CD4-positive, alpha-beta T cell (primary cell): ENCODE measurements around the gene SCAF1. TPM values are rescaled to one million over a fixed set of nuclear protein-coding genes. Genes with fewer than 3 reads are reported as not detected.

ENCODE experiments used
- ATAC-seq: fragments of 200-7000 bp; cut with Tn5 transposase; one replicate; pipeline ENCODE4 v1.10.0; 2022; ENCODE audit warnings: mild to moderate bottlenecking; ENCODE audit not compliant: poor library complexity
- CTCF ChIA-PET: fragments of 350-600 bp; sonication (Branson Sonifier 250); formaldehyde crosslinking; loops from one replicate; lab custom pipeline; 2021; ENCODE audit warnings: antibody characterized with exemption, inconsistent platforms; lab: Charles Lee
- POLR2A ChIA-PET: fragments of 350-600 bp; sonication (Branson Sonifier 250); formaldehyde crosslinking; loops from one replicate; lab custom pipeline; 2021; ENCODE audit warnings: antibody characterized with exemption, inconsistent platforms; lab: Charles Lee
- DNase-seq, 14 experiments: peaks; one replicate each; pipeline ENCODE4 v3.0.0-alpha.2; 2013 to 2020; ENCODE audit warnings: mixed read lengths in 2 of 14
- H3K27ac ChIP-seq, 2 donors: one replicate each; pipeline versions ENCODE4 v1.5.1 to v1.7.0; 2013; ENCODE audit warnings: low read length in 2 of 2, low read depth in 1 of 2, mild to moderate bottlenecking in 1 of 2
- H3K27me3 ChIP-seq, 2 experiments: 1 replicate in 1 of 2; 2 replicates in 1 of 2; pipeline versions ENCODE4 v1.6.1 to v1.7.0; 2013; ENCODE audit warnings: low read length in 2 of 2, control low read depth in 1 of 2, mild to moderate bottlenecking in 1 of 2, moderate library complexity in 1 of 2; ENCODE audit not compliant: insufficient read depth in 2 of 2, control insufficient read depth in 1 of 2
- H3K36me3 ChIP-seq: one replicate; pipeline ENCODE4 v1.6.1; 2013; ENCODE audit warnings: low read length, control low read depth; ENCODE audit not compliant: insufficient read depth
- H3K4me1 ChIP-seq: one replicate; pipeline ENCODE4 v1.6.1; 2013; ENCODE audit warnings: low read length, control low read depth; ENCODE audit not compliant: insufficient read depth
- H3K4me3 ChIP-seq: one replicate; pipeline ENCODE4 v1.5.1; 2013; ENCODE audit warnings: mild to moderate bottlenecking, low read length, moderate library complexity
- H3K9me3 ChIP-seq, 2 experiments: 1 replicate in 1 of 2; 2 replicates in 1 of 2; pipeline versions ENCODE4 v1.6.1 to v1.7.0; 2013; ENCODE audit warnings: low read length in 2 of 2, mild to moderate bottlenecking in 2 of 2, control low read depth in 1 of 2, moderate library complexity in 1 of 2; ENCODE audit not compliant: control insufficient read depth in 1 of 2, insufficient read depth in 1 of 2
- H3K27ac Mint-ChIP-seq: one replicate; pipeline ENCODE4 v1.8.0; 2020; ENCODE audit warnings: mixed read lengths
- H3K27me3 Mint-ChIP-seq: one replicate; pipeline ENCODE4 v1.8.0; 2021; ENCODE audit warnings: mixed read lengths
- H3K36me3 Mint-ChIP-seq: one replicate; pipeline ENCODE4 v1.8.0; 2021; ENCODE audit warnings: low read depth, mixed read lengths
- H3K4me1 Mint-ChIP-seq: one replicate; pipeline ENCODE4 v1.8.0; 2021; ENCODE audit warnings: low read depth, mixed read lengths
- H3K4me3 Mint-ChIP-seq: one replicate; pipeline ENCODE4 v1.8.0; 2020; ENCODE audit warnings: mild to moderate bottlenecking, mixed read lengths
- H3K9me3 Mint-ChIP-seq: one replicate; pipeline ENCODE4 v1.8.0; 2020; ENCODE audit warnings: mixed read lengths
- intact Hi-C, 2 experiments: fragments of 100-400 bp; cut with DNase I in 1 of 2; cut with micrococcal nuclease in 1 of 2; formaldehyde crosslinking; loops; one replicate each; pipeline versions ENCODE4 v1.15.1 to v1.9.0; 2023 to 2025; cut with DNase I, micrococcal nuclease
- total RNA-seq, 174 experiments: library from RNA in 2 of 174; stranded (reverse) in 2 of 174; gene quantifications; one replicate each; pipeline ENCODE4 v1.2.3 and lab custom pipeline; 2021 to 2026
- TF ChIP-seq, protein P1 (sequence below): fragments of 200-600 bp; IDR thresholded peaks from one replicate; pipeline ENCODE4 v1.8.0; 2022; ENCODE audit warnings: antibody characterized with exemption, mild to moderate bottlenecking

Gene SCAF1
- total RNA-seq, 2 experiments from 2014 or later = 30.6 to 34.8 TPM

DNA sequence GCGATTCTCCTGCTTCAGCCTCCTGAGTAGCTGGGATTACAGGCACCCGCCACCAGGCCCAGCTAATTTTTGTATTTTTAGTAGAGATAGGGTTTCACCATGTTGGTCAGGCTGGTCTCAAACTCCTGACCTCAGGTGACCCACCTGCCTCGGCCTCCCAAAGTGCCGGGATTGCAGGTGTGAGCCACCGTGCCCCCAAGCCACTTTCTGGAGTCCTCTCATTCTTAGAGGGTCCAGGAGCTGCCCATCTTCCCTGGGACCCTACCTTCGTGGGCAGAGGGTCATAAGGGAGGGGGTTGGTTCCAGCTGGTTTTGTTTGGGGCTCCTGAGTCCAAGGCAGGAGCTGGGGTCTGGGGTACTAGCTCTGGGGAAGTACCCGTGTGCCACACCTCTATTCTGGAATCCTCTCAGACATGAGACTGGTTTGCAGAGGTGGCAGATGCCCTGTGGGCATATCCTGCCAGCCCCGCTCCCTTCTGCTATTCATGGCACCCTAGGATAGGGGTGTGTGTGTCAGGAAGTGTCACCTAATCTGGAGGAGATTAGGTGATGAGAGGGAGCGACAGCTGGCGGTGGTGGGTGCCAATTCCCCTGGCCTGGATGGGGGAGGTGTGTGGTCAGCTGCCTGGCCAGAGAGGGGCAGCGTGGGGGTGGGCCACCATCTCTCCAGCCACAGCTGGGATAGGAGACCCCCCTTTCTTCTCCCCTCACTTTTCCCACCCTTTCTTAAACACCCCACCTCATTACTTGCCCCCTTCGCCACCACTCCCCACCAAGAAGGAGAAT is 37.2 kb downstream of the SCAF1 start:
- ChIA-PET CTCF (interaction anchor here (0.8 to 3.4 kb wide), 7 partner anchors 14 to 206 kb away, joined by 3 to 22 read pairs (median 3); partner anchors contain the start of genes BCL2L12, FLT3LG, IRF3 and NOSIP), POLR2A (interaction anchor here (1.0 to 6.6 kb wide), 6 partner anchors 15 to 227 kb away, joined by 3 to 92 read pairs (median 4); partner anchors contain the start of genes BCL2L12, FUZ, IRF3 and PIH1D1)
- Mint-ChIP-seq H3K36me3 (peaks cover 56% of the 10 kb centered on the region), H3K9me3 (no peaks in the 10 kb centered on the region), H3K4me1 (peaks cover 38% of the 10 kb centered on the region), H3K27me3 (no peaks in the 10 kb centered on the region), H3K27ac (peak overlapping the region; percentile 97), H3K4me3 (peak overlapping the region; percentile 91)
- Histone ChIP-seq H3K4me1 (peaks cover 52% of the 10 kb centered on the region), H3K9me3 (no peaks in the 10 kb centered on the region), H3K4me3 (no peak overlapping the region), H3K27ac (peak overlapping the region in 1 of 2 donors; percentile 98), H3K27me3 (no peaks in the 10 kb centered on the region), H3K36me3 (peaks cover 38% of the 10 kb centered on the region)
- intact Hi-C loops = loop anchor here (1.0 to 10.0 kb wide), 3 partner anchors 14 to 287 kb away; partner anchors contain the start of genes BCL2L12 (in 1 of the 2), FLT3LG (in 1 of the 2) and IRF3 (in 1 of the 2)
- ATAC-seq (no peak), DNase-seq (peak in 1 of 14 experiments; percentile 44)
- TF ChIP-seq, protein P1, sequence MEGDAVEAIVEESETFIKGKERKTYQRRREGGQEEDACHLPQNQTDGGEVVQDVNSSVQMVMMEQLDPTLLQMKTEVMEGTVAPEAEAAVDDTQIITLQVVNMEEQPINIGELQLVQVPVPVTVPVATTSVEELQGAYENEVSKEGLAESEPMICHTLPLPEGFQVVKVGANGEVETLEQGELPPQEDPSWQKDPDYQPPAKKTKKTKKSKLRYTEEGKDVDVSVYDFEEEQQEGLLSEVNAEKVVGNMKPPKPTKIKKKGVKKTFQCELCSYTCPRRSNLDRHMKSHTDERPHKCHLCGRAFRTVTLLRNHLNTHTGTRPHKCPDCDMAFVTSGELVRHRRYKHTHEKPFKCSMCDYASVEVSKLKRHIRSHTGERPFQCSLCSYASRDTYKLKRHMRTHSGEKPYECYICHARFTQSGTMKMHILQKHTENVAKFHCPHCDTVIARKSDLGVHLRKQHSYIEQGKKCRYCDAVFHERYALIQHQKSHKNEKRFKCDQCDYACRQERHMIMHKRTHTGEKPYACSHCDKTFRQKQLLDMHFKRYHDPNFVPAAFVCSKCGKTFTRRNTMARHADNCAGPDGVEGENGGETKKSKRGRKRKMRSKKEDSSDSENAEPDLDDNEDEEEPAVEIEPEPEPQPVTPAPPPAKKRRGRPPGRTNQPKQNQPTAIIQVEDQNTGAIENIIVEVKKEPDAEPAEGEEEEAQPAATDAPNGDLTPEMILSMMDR = no peak

DNA sequence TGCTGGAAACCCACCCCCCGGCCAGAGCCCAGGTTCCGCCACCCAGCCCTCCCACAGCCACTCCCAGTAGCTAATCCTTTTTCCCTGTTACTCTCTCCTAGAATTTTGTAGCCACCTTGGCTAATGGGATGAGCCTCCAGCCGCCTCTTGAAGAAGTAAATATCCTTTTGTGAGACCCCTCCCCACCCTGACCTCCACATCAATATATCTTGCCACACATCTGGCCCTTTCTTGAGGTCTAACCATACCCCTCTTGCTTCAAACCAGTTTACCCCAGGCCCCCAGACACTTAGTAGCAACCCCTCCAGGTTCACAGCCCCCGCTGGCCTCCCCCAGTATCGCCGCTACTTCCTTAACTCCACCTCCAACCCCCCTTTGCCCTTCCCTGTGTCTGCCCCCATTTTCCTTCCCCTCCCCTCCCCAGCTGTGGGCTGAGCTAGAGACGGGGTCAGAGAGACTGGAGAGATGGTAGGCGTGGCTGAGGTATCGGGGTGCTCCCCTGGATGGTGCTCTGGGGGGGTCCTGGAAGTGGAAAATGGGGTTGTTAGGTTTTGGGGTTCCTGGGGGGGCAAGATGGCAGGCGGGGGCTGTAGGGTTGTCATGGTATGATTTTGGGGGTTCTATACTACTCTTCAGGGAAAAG is 37.9 kb downstream of the SCAF1 start:
- peak in 1 of 14 experiments; percentile 58 for DNase-seq
- intact Hi-C loops = loop anchor here (1.0 to 10.0 kb wide), 8 partner anchors 38 to 454 kb away; partner anchors contain the start of gene FLT3LG (in 1 of the 2)
- H3K4me1 Mint-ChIP-seq = peaks cover 38% of the 10 kb centered on the region
- Histone ChIP-seq H3K4me3 (no peak overlapping the region), H3K4me1 (peaks cover 52% of the 10 kb centered on the region), H3K9me3 (no peaks in the 10 kb centered on the region), H3K36me3 (peaks cover 45% of the 10 kb centered on the region), H3K27me3 (no peaks in the 10 kb centered on the region), H3K27ac (peak overlapping the region in 1 of 2 donors; percentile 35)
- no peaks in the 10 kb centered on the region for H3K27me3 Mint-ChIP-seq
- no peak for ATAC-seq
- H3K27ac Mint-ChIP-seq = no peak overlapping the region
- no peaks in the 10 kb centered on the region for H3K9me3 Mint-ChIP-seq
- ChIA-PET POLR2A (interaction anchor here (0.6 to 6.6 kb wide), 3 partner anchors 16 to 211 kb away, joined by 3 to 92 read pairs (median 7); partner anchors contain the start of genes BCL2L12, IRF3 and RPS11), CTCF (interaction anchor here (1.1 to 3.4 kb wide), 2 partner anchors 14 to 109 kb away, joined by 4 to 22 read pairs; partner anchors contain the start of genes BCL2L12 and IRF3)
- TF ChIP-seq, protein P1 = no peak
- H3K4me3 Mint-ChIP-seq = peak overlapping the region; percentile 30
- H3K36me3 Mint-ChIP-seq = peaks cover 60% of the 10 kb centered on the region
